Left lung (tissue), 10 donors: ENCODE measurements around the gene SDHAF1. TPM values are rescaled to one million over a fixed set of nuclear protein-coding genes. Genes with fewer than 3 reads are reported as not detected.

Source experiments
- ATAC-seq: fragments of 200-7000 bp; cut with Tn5 transposase; one replicate; pipeline ENCODE4 v1.9.1; 2020; ENCODE audit warnings: moderate library complexity
- DNase-seq, 4 donors: peaks; one replicate each; pipeline ENCODE4 v3.0.0-alpha.2; 2013 to 2020
- H3K27ac ChIP-seq, 2 donors: fragments of 200-600 bp; sonication (generic) in 1 of 2; one replicate each; pipeline versions ENCODE4 v1.5.0 to v1.8.0; 2020 to 2021
- H3K27me3 ChIP-seq, 2 donors: fragments of 200-600 bp; sonication (generic) in 1 of 2; one replicate each; pipeline versions ENCODE4 v1.5.0 to v1.8.0; 2020 to 2021
- H3K36me3 ChIP-seq, 2 donors: fragments of 200-600 bp; sonication (generic) in 1 of 2; one replicate each; pipeline versions ENCODE4 v1.5.0 to v1.8.0; 2020 to 2021
- H3K4me1 ChIP-seq, 2 donors: fragments of 200-600 bp; one replicate each; pipeline ENCODE4 v1.8.0; 2021
- H3K4me3 ChIP-seq, 2 donors: fragments of 200-600 bp; sonication (generic) in 1 of 2; one replicate each; pipeline versions ENCODE4 v1.5.0 to v1.8.0; 2020 to 2021; ENCODE audit warnings: mild to moderate bottlenecking in 1 of 2
- H3K9me3 ChIP-seq, 2 donors: fragments of 200-600 bp; sonication (generic) in 1 of 2; one replicate each; pipeline versions ENCODE4 v1.5.0 to v1.8.0; 2020 to 2021
- intact Hi-C, 2 donors: fragments of 100-400 bp; cut with DNase I; formaldehyde crosslinking; loops; one replicate each; pipeline versions ENCODE4 v1.11.2 to v1.14.2; 2022
- polyA plus RNA-seq, 6 donors: library from polyadenylated mRNA; unstranded; fragments of 120-200 nt; gene quantifications; one replicate each; pipeline ENCODE4 v1.2.1, GENCODE V29; 2013; ENCODE audit not compliant: insufficient read length in 6 of 6
- total RNA-seq, 2 donors: library from RNA; stranded (reverse); fragmentation: NEBNext Ultra II Directional; extraction: Animal tissue kit (Norgen Biotek cat#: 25700); gene quantifications; one replicate each; pipeline ENCODE4 v1.2.1, GENCODE V29; 2021
- TF ChIP-seq, protein P1 (sequence below), 2 donors: fragments of 200-600 bp; sonication (generic) in 1 of 2; IDR thresholded peaks; one replicate each; pipeline versions ENCODE4 v1.5.0 to v1.8.0; 2021; ENCODE audit warnings: antibody characterized with exemption in 2 of 2
- donor health status: DM: no; HTN: yes; CAD: no.
- donor health status: DM: no; HTN: no; CAD: no.

SDHAF1 gene
- total and polyA plus RNA-seq, 8 donors: 9.4 to 16.5 (median 11.7) TPM

DNA sequence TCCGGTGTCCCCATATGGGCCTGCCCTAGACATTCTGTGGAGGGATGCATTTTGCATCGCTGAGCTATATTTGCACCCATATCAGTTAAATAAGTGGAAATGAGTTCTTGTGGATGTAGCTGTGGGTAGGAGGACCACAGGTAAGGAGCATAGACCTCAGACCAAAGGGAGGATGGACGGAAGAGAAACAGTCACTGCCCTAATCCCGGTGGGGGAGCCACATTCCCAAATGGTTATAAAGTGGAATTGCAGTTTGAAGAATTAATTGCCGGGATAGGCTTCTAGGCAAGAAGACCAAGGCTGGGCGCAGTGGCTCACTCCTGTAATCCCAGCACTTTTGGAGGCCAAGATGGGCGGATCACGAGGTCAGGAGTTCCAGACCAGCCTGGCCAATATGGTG lies 1.8 kb downstream of the SDHAF1 start:
- TF ChIP-seq, protein P1, sequence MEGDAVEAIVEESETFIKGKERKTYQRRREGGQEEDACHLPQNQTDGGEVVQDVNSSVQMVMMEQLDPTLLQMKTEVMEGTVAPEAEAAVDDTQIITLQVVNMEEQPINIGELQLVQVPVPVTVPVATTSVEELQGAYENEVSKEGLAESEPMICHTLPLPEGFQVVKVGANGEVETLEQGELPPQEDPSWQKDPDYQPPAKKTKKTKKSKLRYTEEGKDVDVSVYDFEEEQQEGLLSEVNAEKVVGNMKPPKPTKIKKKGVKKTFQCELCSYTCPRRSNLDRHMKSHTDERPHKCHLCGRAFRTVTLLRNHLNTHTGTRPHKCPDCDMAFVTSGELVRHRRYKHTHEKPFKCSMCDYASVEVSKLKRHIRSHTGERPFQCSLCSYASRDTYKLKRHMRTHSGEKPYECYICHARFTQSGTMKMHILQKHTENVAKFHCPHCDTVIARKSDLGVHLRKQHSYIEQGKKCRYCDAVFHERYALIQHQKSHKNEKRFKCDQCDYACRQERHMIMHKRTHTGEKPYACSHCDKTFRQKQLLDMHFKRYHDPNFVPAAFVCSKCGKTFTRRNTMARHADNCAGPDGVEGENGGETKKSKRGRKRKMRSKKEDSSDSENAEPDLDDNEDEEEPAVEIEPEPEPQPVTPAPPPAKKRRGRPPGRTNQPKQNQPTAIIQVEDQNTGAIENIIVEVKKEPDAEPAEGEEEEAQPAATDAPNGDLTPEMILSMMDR (IDR thresholded peaks at IDR 0.05): no peak
- Histone ChIP-seq H3K36me3 (peaks cover 0 to 28% of the 10 kb centered on the region in 2 donors), H3K4me3 (peak overlapping the region in 1 of 2 donors; percentile 87), H3K27me3 (no peaks in the 10 kb centered on the region), H3K4me1 (peaks cover 14 to 32% of the 10 kb centered on the region in 2 donors), H3K9me3 (no peaks in the 10 kb centered on the region), H3K27ac (no peak overlapping the region)
- no peak for ATAC-seq
- intact Hi-C loops: no loop called here
- DNase-seq: no peak

DNA sequence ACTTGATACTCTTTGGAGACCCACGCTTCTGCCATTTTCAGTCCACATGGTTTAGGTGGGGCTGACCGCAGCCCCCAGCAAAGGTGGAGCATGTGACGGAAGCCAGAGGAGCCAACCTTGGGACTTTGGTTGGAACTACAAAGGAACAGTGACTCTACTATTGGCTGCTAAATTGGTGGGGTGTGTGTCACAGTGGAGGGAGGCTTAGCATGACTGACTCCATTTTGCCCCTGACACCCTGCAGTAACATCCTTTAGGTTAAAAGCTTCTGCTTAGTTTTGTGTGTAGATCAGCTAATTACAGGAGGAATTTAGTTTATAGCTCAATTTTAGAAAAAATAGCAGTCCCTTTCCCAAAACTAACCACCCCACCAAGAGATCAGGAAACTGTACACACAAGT lies 6.6 kb downstream of the SDHAF1 start:
- no peak overlapping the region for H3K4me3 ChIP-seq
- DNase-seq (no peak), ATAC-seq (no peak)
- TF ChIP-seq, protein P1 (IDR thresholded peaks at IDR 0.05): no peak
- H3K27me3 ChIP-seq: no peaks in the 10 kb centered on the region
- peaks cover 0 to 47% of the 10 kb centered on the region in 2 donors for H3K36me3 ChIP-seq
- no peaks in the 10 kb centered on the region for H3K9me3 ChIP-seq
- intact Hi-C loops: no loop called here
- no peak overlapping the region for H3K27ac ChIP-seq
- peaks cover 0 to 10% of the 10 kb centered on the region in 2 donors for H3K4me1 ChIP-seq

DNA sequence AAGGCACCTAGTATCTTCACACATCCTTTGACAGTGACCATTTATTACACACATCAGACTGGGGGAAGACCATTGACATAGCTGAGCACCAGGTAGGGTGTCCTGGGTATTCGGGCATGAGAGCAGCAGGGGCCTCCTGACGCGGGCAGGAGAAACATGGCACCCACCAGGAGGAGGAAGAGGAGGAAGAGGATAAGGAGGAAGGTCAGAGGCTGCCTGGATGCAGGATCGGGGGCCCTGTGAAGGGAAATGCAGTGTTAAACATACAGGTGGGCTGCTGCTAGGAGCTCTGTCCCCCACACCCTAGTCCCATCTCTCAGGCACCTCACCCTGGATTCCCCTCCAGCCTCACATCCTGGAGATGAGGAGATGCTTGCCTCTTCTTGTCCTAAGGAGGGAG lies 8.3 kb downstream of the SDHAF1 start:
- Histone ChIP-seq H3K4me3 (no peak overlapping the region), H3K36me3 (peaks cover 0 to 37% of the 10 kb centered on the region in 2 donors), H3K27ac (no peak overlapping the region), H3K9me3 (no peaks in the 10 kb centered on the region), H3K27me3 (peaks cover 0 to 1% of the 10 kb centered on the region in 2 donors), H3K4me1 (no peaks in the 10 kb centered on the region)
- no peak for DNase-seq
- intact Hi-C loops: no loop called here
- no peak for ATAC-seq
- TF ChIP-seq, protein P1 (IDR thresholded peaks at IDR 0.05): no peak

DNA sequence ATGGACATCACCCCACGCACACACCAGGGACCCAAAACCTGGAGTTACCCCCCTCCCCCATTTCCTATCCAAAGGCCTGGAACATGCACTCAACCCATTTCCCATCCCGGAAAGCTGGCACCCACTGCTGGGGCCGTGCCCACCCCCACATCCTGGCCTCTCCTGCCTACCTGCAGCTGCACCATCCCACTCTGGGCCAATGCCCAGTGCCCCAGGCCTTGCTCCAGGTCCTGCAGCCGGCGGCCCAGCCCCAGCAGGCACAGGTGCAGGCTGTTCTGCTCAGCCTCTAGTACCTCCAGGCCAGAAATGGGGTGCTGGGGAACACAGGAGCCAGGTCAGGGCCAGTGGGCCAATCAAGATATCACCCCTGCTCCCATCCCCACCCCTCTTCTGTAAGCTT lies 12.0 kb downstream of the SDHAF1 start:
- H3K27me3 ChIP-seq: peaks cover 0 to 17% of the 10 kb centered on the region in 2 donors
- H3K36me3 ChIP-seq: peaks cover 0 to 18% of the 10 kb centered on the region in 2 donors
- no peak for ATAC-seq
- TF ChIP-seq, protein P1 (IDR thresholded peaks at IDR 0.05): no peak
- no peak overlapping the region for H3K4me3 ChIP-seq
- peak in 1 of 4 donors; percentile 55 for DNase-seq
- intact Hi-C loops: no loop called here
- H3K9me3 ChIP-seq: no peaks in the 10 kb centered on the region
- peaks cover 0 to 13% of the 10 kb centered on the region in 2 donors for H3K4me1 ChIP-seq
- H3K27ac ChIP-seq: no peak overlapping the region

DNA sequence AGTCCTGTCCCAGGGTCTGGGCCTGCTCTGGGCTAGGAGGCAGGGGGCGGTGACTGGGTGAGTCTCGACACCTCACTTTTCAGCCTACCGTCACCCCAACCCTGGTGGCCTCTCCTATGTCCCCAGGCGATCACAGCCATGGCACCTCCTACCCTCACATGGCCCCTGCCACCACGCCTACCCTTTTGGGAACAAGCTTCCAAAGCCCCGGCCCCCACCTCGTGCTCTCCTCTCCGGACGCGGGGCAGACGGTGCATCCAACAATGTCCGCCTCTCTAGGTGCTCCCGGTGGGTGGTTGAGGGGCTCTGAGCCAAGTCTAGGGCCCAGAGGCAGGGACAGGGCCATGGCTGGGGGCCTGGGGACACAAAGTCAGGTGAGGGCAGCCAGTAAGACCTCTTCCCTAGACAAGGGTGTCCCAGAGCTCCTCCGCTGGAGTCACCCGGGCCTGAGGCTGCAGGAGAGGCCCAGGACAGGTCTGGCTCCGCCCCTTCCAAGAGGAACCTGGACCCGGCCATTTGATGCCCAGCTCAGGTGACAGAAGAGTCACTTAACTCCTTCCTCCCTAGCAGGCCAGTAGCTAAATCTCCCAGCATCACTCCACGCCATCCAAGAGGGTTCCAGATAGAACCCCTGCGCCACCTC lies 13.5 kb downstream of the SDHAF1 start, which contains the start of gene SYNE4:
Gene SYNE4, minus strand, starts transcription at position 478 of the 643 bp plus-strand sequence. Its CDS starts 132 bp downstream, at position 346.
- TF ChIP-seq, protein P1 (IDR thresholded peaks at IDR 0.05): no peak
- peak in 3 of 4 donors; percentile 61 to 88 (median 78) for DNase-seq
- peak within 1 kb of the TSS; percentile 53 to 62 for H3K27ac ChIP-seq
- peak within 1 kb of the TSS; percentile 30 to 46 for H3K4me3 ChIP-seq
- ATAC-seq: peak; percentile 94
- H3K4me1 ChIP-seq: peaks cover 3 to 19% of the 10 kb centered on the region in 2 donors
- H3K9me3 ChIP-seq: no peaks in the 10 kb centered on the region
- H3K36me3 ChIP-seq: peaks cover 0 to 6% of the 10 kb centered on the region in 2 donors
- intact Hi-C loops: no loop called here
- peaks cover 0 to 17% of the 10 kb centered on the region in 2 donors for H3K27me3 ChIP-seq
